K562 (cell line): Measurements from ENCODE around the gene MPST. TPM values are rescaled to one million over a fixed set of nuclear protein-coding genes. Genes with fewer than 3 reads are reported as not detected.

ENCODE experiments used
- ATAC-seq: fragments of 200-7000 bp; cut with Tn5 transposase; 3 replicates; pipeline ENCODE4 v1.9.1; 2020; ENCODE audit warnings: moderate library complexity
- BruUV-seq: library from RNA; stranded (reverse); fragments of 400-500 nt; replicated peaks from 2 replicates; lab custom pipeline; 2021; lab: Mats Ljungman, UMichigan
- CTCF ChIA-PET: fragments of 300-600 bp; formaldehyde crosslinking; extraction: SDS; loops from one replicate; lab custom pipeline; 2021; ENCODE audit warnings: low intra/inter-chr PET ratio; lab: Yijun Ruan, JAX
- POLR2A ChIA-PET: fragments of 300-600, 350-650 bp; sonication (Branson Sonifier 250); formaldehyde crosslinking; extraction: SDS; loops from one replicate; lab custom pipeline; 2021; ENCODE audit warnings: antibody characterized with exemption, inconsistent platforms; lab: Yijun Ruan, JAX
- DNase-seq, 4 experiments: peaks; one replicate each; pipeline versions ENCODE4 v3.0.0 to v3.0.0-alpha.2; 2011 to 2018; ENCODE audit warnings: low spot score in 3 of 4, mixed read lengths in 3 of 4; ENCODE audit errors: extremely low read depth in 1 of 4
- FAIRE-seq: peaks from 2 replicates; lab custom pipeline; 2011; peaks lifted over from hg19 to GRCh38; lab: Jason Lieb, UNC
- H2AFZ ChIP-seq: 2 replicates; pipeline ENCODE4 v1.6.0; 2011; ENCODE audit warnings: low read depth, low read length, control low read depth, inconsistent platforms
- H3K27ac ChIP-seq: fragments of 200-600 bp; 3 replicates; pipeline ENCODE4 v1.8.0; 2011; ENCODE audit warnings: low read depth, mild to moderate bottlenecking, control low read depth, inconsistent platforms, low read length, moderate library complexity, mixed read lengths; ENCODE audit errors: extremely low read depth
- H3K27me3 ChIP-seq, 2 experiments: fragments of 300-600 bp in 1 of 2; 2 replicates in 1 of 2; 3 replicates in 1 of 2; pipeline versions ENCODE4 v1.6.0 to v1.8.0; 2011; ENCODE audit warnings: inconsistent platforms in 2 of 2, low read length in 2 of 2, mild to moderate bottlenecking in 1 of 2, mixed read lengths in 1 of 2, moderate library complexity in 1 of 2; ENCODE audit not compliant: control insufficient read depth in 2 of 2, insufficient read depth in 2 of 2
- H3K36me3 ChIP-seq: fragments of 300-600 bp; 3 replicates; pipeline ENCODE4 v1.8.0; 2011; ENCODE audit warnings: mild to moderate bottlenecking, low read length, inconsistent platforms; ENCODE audit not compliant: control insufficient read depth, insufficient read depth
- H3K4me1 ChIP-seq, 2 experiments: fragments of 200-600 bp in 1 of 2; replicated peaks in 1 of 2; 2 replicates in 1 of 2; 3 replicates in 1 of 2; pipeline versions ENCODE4 v1.5.1 to v1.8.0; 2011; ENCODE audit warnings: inconsistent platforms in 2 of 2, low read length in 2 of 2, mild to moderate bottlenecking in 1 of 2, mixed read lengths in 1 of 2, moderate library complexity in 1 of 2; ENCODE audit not compliant: control insufficient read depth in 2 of 2, insufficient read depth in 2 of 2
- H3K4me2 ChIP-seq: 2 replicates; pipeline ENCODE4 v1.6.1; 2011; ENCODE audit warnings: low read length, control low read depth, inconsistent platforms, mixed read lengths; ENCODE audit not compliant: insufficient read depth
- H3K4me3 ChIP-seq: fragments of 200-600 bp; sonication (generic), shearing (Covaris generic); 2 replicates; pipeline ENCODE4 v1.5.1; 2016; ENCODE audit warnings: control low read depth, inconsistent platforms
- H3K79me2 ChIP-seq: fragments of 200-600 bp; 3 replicates; pipeline ENCODE4 v1.8.0; 2011; ENCODE audit warnings: low read length, inconsistent platforms; ENCODE audit not compliant: control insufficient read depth, insufficient read depth
- H3K9ac ChIP-seq, 2 experiments: 2 replicates each; pipeline versions ENCODE4 v1.6.0 to v1.6.1; 2011; ENCODE audit warnings: low read depth in 2 of 2, low read length in 2 of 2, control low read depth in 1 of 2, inconsistent platforms in 1 of 2, mild to moderate bottlenecking in 1 of 2, mixed read lengths in 1 of 2; ENCODE audit not compliant: insufficient read depth in 1 of 2
- H3K9me1 ChIP-seq: one replicate; pipeline ENCODE4 v1.6.0; 2011; ENCODE audit warnings: inconsistent platforms, mild to moderate bottlenecking, low read length, moderate library complexity; ENCODE audit not compliant: control insufficient read depth, insufficient read depth
- H3K9me3 ChIP-seq: replicated peaks from 2 replicates; pipeline ENCODE4 v1.5.1; 2011; ENCODE audit warnings: low read depth, low read length, inconsistent platforms; ENCODE audit not compliant: control insufficient read depth, insufficient read depth
- H4K20me1 ChIP-seq: replicated peaks from 2 replicates; pipeline ENCODE4 v1.6.1; 2011; ENCODE audit warnings: low read length, inconsistent platforms, mixed read lengths; ENCODE audit not compliant: control insufficient read depth, insufficient read depth
- GTF2B ChIP-seq: IDR thresholded peaks from 2 replicates; pipeline ENCODE4 v1.6.1; 2011; ENCODE audit not compliant: insufficient read length; ENCODE audit errors: extremely low read depth
- HNRNPK ChIP-seq: fragments of 200-400 bp; formaldehyde crosslinking; IDR thresholded peaks from one replicate; pipeline ENCODE4 v1.6.1; 2018; ENCODE audit warnings: mild to moderate bottlenecking, low read depth, low read length; ENCODE audit not compliant: poor library complexity, severe bottlenecking
- IFI16 ChIP-seq: fragments of 250-450 bp; sonication (Bioruptor Pico); IDR thresholded peaks from 2 replicates; pipeline ENCODE4 v2.1.2; 2022; ENCODE audit warnings: mild to moderate bottlenecking, inconsistent platforms
- RFX1 ChIP-seq: fragments of 450-650 bp; IDR thresholded peaks from 2 replicates; pipeline ENCODE4 v1.6.1; 2016; ENCODE audit warnings: mild to moderate bottlenecking, moderate library complexity
- ZNF583 ChIP-seq: fragments of 250-450 bp; sonication (Bioruptor Pico); IDR thresholded peaks from 2 replicates; pipeline ENCODE4 v1.4.0; 2020
- WGBS: fragments of 100-300 bp; shearing (Covaris generic); methylation state at CpG from one replicate; pipeline ENCODE4 v1.1.6; 2016; ENCODE audit warnings: low coverage, mixed read lengths; ENCODE audit not compliant: insufficient coverage; ENCODE audit errors: missing lambda C conversion rate; 5-methylcytosine and 5-hydroxymethylcytosine counted together
- in situ Hi-C: fragments of 300-500 bp; cut with MboI; formaldehyde crosslinking; loops from 4 replicates; pipeline ENCODE4 v1.15.0; 2018; ENCODE audit warnings: inconsistent platforms, mixed read lengths
- intact Hi-C: fragments of 100-400 bp; cut with micrococcal nuclease; formaldehyde crosslinking; loops from 2 replicates; pipeline ENCODE4 v1.14.2; 2022
- polyA plus RNA-seq, 8 experiments: library from polyadenylated mRNA; depleted of rRNA in 4 of 8; stranded (reverse) in 5 of 8; unstranded in 3 of 8; fragments of >200 nt; fragmentation: Nextera tagmentation in 2 of 8; fragmentation: Illumina TruSeq in 1 of 8; extraction: Ambion mirVana in 2 of 8; extraction: Trizol in 1 of 8; gene quantifications; 2 replicates each; pipeline versions ENCODE4 v1.2.1 to v1.2.3, GENCODE V29; 2011 to 2014; ENCODE audit warnings: inconsistent platforms in 1 of 8, missing spikeins in 1 of 8
- total RNA-seq, 7 experiments: library from RNA; depleted of rRNA in 6 of 7; stranded (reverse); fragments of >200 nt in 6 of 7; fragmentation: Illumina TruSeq in 2 of 7; extraction: Trizol in 2 of 7; gene quantifications; 2 replicates each; pipeline versions ENCODE4 v1.2.1 to v1.2.3, GENCODE V29; 2011 to 2021; ENCODE audit warnings: low replicate concordance in 1 of 7

The MPST gene
- total and polyA plus RNA-seq, 9 of the 15 experiments (the other 6 are each of a cell fraction or from before 2014, with no cell fraction given), result 0.65 to 104 (median 24.3) TPM

GRCh38 chr22:37002633-37003032 lies 16.9 kb upstream of the MPST start (continued):
- TF ChIP-seq GTF2B (no peak), ZNF583 (CRISPR knock-in tag) (no peak), IFI16 (CRISPR knock-in tag) (no peak)

- Histone ChIP-seq H3K27me3 (peaks cover 2 to 10% of the 10 kb centered on the region in 2 experiments; a peak in 2 of 5 replicates), H3K9ac (no peak overlapping the region)
- CTCF ChIA-PET, result no interaction called here
These were observed 11.9 kb upstream of the MPST start for GRCh38 chr22:37007651-37008050.

More at GRCh38 chr22:37007651-37008050, 11.9 kb upstream of the MPST start:
- no peaks in the 10 kb centered on the region for H4K20me1 ChIP-seq
- POLR2A ChIA-PET, result no interaction called here
- intact Hi-C loops (no loop called here), in situ Hi-C loops (no loop called here)
- no TSS peak for BruUV-seq
- no peaks in the 10 kb centered on the region for H3K9me1 ChIP-seq
- H3K4me2 ChIP-seq, result no peak overlapping the region
- H3K36me3 ChIP-seq, result no peaks in the 10 kb centered on the region
- H3K9me3 ChIP-seq, result no peaks in the 10 kb centered on the region
- WGBS, result 0% methylated on average over 2 of the region's 2 CpGs
- ATAC-seq (no peak), FAIRE-seq (no peak), DNase-seq (no peak)
- no peak overlapping the region for H3K27ac ChIP-seq
- no peak overlapping the region for H2AFZ ChIP-seq
- peaks cover 6 to 7% of the 10 kb centered on the region in 2 experiments; a peak in 3 of 5 replicates for H3K4me1 ChIP-seq
- TF ChIP-seq HNRNPK (no peak), RFX1 (peak; percentile 64)
- H3K4me3 ChIP-seq, result no peak overlapping the region
- H3K79me2 ChIP-seq, result no peaks in the 10 kb centered on the region
